CD4-positive, alpha-beta T cell treated with Interleukin-12 subunit alpha and Interleukin-12 subunit beta, for 1 hour (primary cell): ENCODE results near the gene GPR176.

Source experiments
- DNase-seq: peaks from one replicate; pipeline ENCODE4 v3.0.0-alpha.2; 2020

GPR176 gene, protein sequence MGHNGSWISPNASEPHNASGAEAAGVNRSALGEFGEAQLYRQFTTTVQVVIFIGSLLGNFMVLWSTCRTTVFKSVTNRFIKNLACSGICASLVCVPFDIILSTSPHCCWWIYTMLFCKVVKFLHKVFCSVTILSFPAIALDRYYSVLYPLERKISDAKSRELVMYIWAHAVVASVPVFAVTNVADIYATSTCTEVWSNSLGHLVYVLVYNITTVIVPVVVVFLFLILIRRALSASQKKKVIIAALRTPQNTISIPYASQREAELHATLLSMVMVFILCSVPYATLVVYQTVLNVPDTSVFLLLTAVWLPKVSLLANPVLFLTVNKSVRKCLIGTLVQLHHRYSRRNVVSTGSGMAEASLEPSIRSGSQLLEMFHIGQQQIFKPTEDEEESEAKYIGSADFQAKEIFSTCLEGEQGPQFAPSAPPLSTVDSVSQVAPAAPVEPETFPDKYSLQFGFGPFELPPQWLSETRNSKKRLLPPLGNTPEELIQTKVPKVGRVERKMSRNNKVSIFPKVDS

DNA sequence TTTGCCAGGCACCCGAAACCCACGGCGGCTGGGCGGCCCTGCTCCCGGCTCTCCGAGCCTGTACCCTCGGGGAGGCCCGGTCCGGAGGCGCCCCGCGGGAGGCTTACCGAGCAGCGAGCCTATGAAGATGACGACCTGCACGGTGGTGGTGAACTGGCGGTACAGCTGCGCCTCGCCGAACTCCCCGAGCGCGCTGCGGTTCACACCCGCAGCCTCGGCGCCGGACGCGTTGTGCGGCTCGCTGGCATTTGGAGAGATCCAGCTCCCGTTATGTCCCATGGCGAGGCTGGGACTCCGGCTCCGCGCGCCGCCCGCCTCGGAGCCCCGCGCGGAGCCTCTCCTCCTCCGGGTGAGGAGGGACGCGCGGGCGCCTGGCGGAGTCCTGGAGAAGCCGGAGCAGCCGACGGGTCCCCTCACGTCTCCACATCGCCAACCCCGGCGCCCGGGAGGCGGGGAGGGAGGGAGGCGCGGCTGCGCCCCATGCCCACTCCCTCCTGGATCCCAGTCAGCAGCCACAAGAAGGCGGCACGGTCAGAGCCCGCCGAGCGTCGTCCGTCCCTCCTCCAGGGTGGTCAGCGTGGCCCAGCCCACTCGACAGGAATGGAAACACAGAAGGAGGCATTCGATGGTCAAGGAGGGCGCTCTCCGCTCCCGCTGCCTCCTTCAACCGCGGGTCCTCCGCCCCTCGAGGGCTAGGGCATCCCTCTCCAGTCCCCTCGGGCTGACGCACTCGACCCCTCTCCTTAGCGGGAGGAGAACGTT lies at the start of gene GPR176:
Gene GPR176 (minus strand): TSS at position 519 of the 762 bp plus-strand sequence. CDS start 240 bp downstream, at position 279.
- DNase-seq = peak; percentile 37

DNA sequence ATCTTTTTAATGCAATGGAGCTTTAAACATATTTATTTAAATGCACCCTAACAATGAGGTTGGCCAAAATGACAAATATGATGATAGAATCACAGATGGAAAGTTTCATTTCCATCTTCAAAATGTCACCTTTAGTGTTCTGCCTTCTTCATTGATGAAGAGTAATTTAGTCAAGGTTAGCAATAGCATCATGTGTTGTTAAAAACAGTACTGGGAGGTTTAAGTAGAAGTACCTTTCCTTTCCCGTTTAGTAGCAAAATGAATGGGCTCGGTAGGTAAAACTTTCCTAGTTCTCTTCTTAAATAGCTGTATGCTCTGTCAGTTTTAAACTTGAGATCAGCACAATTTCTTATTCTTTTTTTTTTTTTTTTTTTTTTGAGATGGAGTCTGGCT lies 48.9 kb upstream of the GPR176 start:
- DNase-seq = no peak

- no peak for DNase-seq
Observed at GRCh38 chr15:39968273-39969001, 48.4 kb upstream of the GPR176 start.

DNA sequence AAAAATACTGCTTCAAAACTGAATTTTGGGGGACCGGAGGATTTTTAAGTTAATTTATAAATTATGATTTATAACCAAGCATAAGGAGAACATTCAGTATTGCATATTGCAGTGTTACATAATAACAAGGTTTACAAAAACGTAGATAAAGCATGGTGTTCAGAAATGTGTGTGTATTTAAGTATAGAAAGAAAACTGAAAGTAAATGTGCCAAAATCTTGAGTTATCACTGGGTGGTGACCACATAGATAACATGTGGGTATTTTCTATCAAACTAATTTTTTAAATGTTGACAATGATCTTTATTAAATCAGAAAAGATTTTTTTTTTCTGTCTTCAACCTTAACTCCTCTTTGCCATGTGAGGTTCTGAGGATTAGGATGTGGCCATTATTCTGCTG lies 46.5 kb upstream of the GPR176 start:
- DNase-seq = peak; percentile 4

DNA sequence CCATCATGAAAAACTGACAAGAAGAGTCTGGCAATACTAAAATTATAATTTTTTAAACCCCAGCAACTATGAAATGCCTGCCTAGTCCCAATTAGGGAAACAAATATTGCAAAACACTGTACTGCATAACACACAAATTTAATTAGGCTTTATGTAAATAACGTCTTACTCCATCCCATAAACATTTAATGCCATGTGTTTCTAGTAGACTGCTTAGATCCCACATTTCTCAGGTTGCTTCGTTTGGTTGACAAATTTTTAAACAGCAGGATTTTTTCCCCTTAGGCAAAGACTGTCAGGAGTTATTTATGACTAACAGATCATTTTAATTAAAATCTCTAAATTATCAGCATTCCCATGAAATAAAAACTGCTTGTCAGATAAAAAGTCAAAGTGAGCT lies 43.7 kb upstream of the GPR176 start:
- no peak for DNase-seq

DNA sequence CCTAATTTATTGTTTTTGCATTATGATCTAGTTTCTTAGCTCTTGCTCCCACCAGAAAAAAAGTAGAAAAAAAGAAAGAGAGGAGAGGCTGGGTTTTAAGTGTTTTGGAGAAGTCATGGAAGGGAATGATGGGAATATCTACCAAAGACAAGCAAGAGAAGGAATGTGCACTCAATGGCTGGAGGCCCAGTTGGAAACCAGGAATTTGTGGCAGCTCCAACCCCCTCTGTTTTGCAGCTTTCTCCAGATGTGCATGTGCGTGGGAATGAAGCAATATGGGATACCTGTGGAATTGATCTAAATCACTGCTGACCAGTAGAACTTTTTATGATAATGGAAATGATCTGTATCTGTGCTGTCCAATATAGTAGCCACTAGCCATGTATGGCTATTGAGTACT lies 41.0 kb upstream of the GPR176 start:
- no peak for DNase-seq

- DNase-seq = no peak
Observed at GRCh38 chr15:39960411-39960810, 40.3 kb upstream of the GPR176 start.

DNA sequence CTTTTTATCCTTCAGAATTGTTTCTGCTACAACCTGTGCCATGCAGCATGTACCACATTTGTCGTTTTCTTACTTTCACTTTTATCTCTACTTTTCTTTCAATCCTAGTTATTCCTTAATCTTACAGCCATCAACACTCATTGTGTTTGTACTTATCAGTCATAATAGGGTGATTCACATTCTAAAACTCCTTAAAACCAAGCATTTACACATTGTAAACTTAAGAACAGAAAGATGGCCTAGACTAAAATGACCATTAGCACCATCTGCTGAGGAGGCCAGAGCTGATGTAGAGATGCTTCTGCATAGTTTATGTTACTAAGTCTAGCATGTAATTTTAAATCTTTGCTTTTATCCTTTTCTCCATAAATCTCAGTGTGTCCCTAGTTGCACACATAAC lies 39.3 kb upstream of the GPR176 start:
- DNase-seq = no peak

- no peak for DNase-seq
Observed at GRCh38 chr15:39957481-39957880, 37.4 kb upstream of the GPR176 start.

- no peak for DNase-seq
Observed at GRCh38 chr15:39953521-39953920, 33.5 kb upstream of the GPR176 start.

- no peak for DNase-seq
Observed at GRCh38 chr15:39951561-39951960, 31.5 kb upstream of the GPR176 start.

DNA sequence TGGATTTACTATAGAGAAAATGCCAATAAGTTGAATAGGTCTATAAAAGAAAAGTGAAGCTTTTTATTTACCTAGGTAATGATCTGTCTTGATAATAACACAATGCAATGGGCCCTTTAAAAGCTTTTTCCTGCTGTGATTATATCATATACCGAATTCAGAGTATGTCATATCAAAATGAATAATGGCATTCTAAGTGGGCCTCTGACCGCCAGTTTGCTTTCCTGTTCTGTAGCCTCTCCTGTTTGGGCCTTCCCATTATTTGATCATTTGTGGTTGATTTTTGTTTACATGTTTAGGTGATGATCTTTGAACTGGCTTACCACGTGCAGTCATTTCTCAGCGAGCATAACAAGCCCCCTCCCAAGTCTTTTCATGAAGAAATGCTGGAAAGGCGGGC lies 28.8 kb upstream of the GPR176 start:
- no peak for DNase-seq

GRCh38 chr15:39947401-39948197 lies 27.5 kb upstream of the GPR176 start:
- DNase-seq = no peak

GRCh38 chr15:39946862-39947261 lies 26.8 kb upstream of the GPR176 start:
- DNase-seq = no peak

- no peak for DNase-seq
Observed at GRCh38 chr15:39944726-39945125, 24.7 kb upstream of the GPR176 start.

DNA sequence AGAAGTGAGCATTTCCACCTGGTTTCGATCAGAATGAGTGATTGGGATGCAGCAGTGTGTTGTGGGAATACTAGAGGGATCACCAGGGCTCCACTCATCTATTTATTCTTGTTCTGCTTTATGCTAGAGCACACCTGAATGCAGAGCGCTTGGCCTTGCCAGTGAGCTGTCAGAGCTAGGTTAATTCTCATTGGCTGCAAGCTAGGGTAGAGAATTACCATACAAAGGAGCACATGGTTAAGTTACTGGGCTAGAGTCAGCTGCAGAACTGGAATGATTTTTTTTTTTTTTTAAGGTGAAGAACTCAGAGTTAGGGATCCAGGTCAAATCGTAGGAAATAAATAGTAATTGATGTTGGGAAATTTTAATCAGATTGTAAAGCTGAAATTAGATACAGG lies 22.7 kb upstream of the GPR176 start:
- no peak for DNase-seq

DNA sequence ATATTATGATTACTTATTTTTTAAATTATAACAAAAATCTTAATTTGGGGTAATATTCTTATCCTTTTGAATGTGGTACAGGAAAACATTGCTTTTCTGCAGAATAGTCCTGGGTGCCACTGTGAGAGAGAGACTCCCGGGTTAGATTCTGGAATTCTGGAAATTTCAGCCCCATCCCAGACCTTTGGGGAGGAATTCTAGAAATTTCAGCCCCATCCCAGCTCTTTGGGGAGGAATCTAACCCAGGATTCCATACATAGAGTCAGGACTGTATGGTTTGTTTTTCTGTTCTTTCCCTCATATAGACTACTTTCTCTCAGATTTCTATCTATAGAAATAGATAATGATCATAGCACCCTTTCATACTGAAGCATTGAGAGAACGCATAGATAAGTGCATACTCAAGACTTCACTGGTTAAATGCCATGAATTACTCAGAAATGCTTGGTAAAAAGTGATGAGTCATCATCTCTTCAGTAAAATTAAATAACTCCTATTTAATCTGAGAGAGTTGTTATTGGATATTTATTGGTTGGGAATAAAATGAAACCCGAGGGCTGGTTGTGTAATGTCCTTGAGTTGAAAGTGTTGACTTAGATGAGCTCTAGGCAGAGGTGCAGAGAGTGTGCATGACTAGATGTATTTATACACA lies 22.2 kb upstream of the GPR176 start:
- no peak for DNase-seq

- no peak for DNase-seq
Observed at GRCh38 chr15:39939487-39940452, 19.7 kb upstream of the GPR176 start.

- no peak for DNase-seq
Observed at GRCh38 chr15:39937696-39938095, 17.6 kb upstream of the GPR176 start.

DNA sequence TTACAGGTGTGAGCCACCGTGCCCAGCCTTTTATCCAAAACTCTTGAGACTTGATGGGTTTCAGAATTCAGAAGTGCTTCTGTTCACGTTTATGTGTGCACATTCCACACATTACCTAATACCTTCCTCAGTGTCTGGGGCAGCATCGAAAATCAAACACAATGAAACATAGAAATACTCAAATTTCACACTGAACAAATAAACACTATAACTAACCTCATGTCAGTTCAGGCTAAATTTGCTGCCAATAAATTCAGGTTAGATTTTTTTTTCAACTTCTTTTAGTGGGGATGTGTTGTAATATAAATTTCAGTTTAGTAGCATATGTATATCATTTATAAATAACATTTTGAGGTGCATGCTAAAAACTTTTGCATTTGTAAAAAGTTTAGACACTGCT lies 16.6 kb upstream of the GPR176 start:
- no peak for DNase-seq

- no peak for DNase-seq
Observed at GRCh38 chr15:39936187-39936586, 16.1 kb upstream of the GPR176 start.
